OCI-LY7 (cell line): ENCODE data around the gene TASP1. TPM values are rescaled to one million over a fixed set of nuclear protein-coding genes. Genes with fewer than 3 reads are reported as not detected.

Source experiments
- BruUV-seq: library from RNA; stranded (reverse); fragments of 400-500 nt; replicated peaks from 2 replicates; lab custom pipeline; 2021; lab: Mats Ljungman, UMichigan
- CTCF ChIA-PET: fragments of 300-600 bp; sonication (Branson Sonifier 250); formaldehyde crosslinking; loops from one replicate; lab custom pipeline; 2022; ENCODE audit warnings: antibody characterized with exemption; ENCODE audit not compliant: unreplicated experiment; lab: Charles Lee
- POLR2A ChIA-PET: fragments of 300-600 bp; sonication (Branson Sonifier 250); formaldehyde crosslinking; loops from one replicate; lab custom pipeline; 2022; ENCODE audit warnings: antibody characterized with exemption; lab: Charles Lee
- DNase-seq: peaks from one replicate; pipeline ENCODE4 v3.0.0-alpha.2; 2015; ENCODE audit warnings: low spot score
- H2AFZ ChIP-seq: fragments of 200-600 bp; sonication (generic), shearing (Covaris generic); 2 replicates; pipeline ENCODE4 v1.6.1; 2014; ENCODE audit warnings: mild to moderate bottlenecking, antibody characterized with exemption, low read length, moderate library complexity
- H3K27ac ChIP-seq: fragments of 200-600 bp; sonication (generic); 2 replicates; pipeline ENCODE4 v1.5.1; 2014; ENCODE audit warnings: mixed run types, low read depth, mild to moderate bottlenecking, moderate library complexity, low read length, inconsistent platforms; ENCODE audit not compliant: poor library complexity, severe bottlenecking
- H3K36me3 ChIP-seq: fragments of 200-600 bp; sonication (generic); 2 replicates; pipeline ENCODE4 v1.6.1; 2014; ENCODE audit warnings: mild to moderate bottlenecking, antibody characterized with exemption, low read length, moderate library complexity, mixed read lengths; ENCODE audit not compliant: insufficient read depth
- H3K4me1 ChIP-seq: fragments of 200-600 bp; sonication (generic); 2 replicates; pipeline ENCODE4 v1.5.1; 2014; ENCODE audit warnings: mild to moderate bottlenecking, low read length; ENCODE audit not compliant: insufficient read depth, poor library complexity, severe bottlenecking
- H3K4me2 ChIP-seq: fragments of 200-600 bp; sonication (generic); 2 replicates; pipeline ENCODE4 v1.6.1; 2014; ENCODE audit warnings: mild to moderate bottlenecking, low read length
- H3K4me3 ChIP-seq: fragments of 200-600 bp; sonication (generic); 2 replicates; pipeline ENCODE4 v1.5.1; 2014; ENCODE audit warnings: mild to moderate bottlenecking, low read depth, low read length; ENCODE audit not compliant: poor library complexity, severe bottlenecking
- H3K79me2 ChIP-seq: fragments of 200-600 bp; sonication (generic); 2 replicates; pipeline ENCODE4 v1.6.1; 2016; ENCODE audit warnings: low read depth, mild to moderate bottlenecking, low read length, moderate library complexity, mixed read lengths; ENCODE audit not compliant: insufficient read depth
- H3K9me2 ChIP-seq: fragments of 200-600 bp; sonication (generic); 2 replicates; pipeline ENCODE4 v1.6.1; 2016; ENCODE audit warnings: mild to moderate bottlenecking, low read length, mixed read lengths; ENCODE audit not compliant: insufficient read depth
- H3K9me3 ChIP-seq: fragments of 200-600 bp; sonication (generic); 2 replicates; pipeline ENCODE4 v1.6.1; 2014; ENCODE audit warnings: mild to moderate bottlenecking, mixed run types, low read length, mixed read lengths
- H4K20me1 ChIP-seq: fragments of 200-600 bp; sonication (generic); 2 replicates; pipeline ENCODE4 v1.6.1; 2014; ENCODE audit warnings: mild to moderate bottlenecking, antibody characterized with exemption, low read length, moderate library complexity, mixed read lengths; ENCODE audit not compliant: insufficient read depth
- EZH2phosphoT487 ChIP-seq: fragments of 200-600 bp; sonication (generic); IDR thresholded peaks from 2 replicates; pipeline ENCODE4 v1.6.1; 2018; ENCODE audit warnings: low read depth, borderline replicate concordance, mild to moderate bottlenecking, mixed run types, antibody characterized with exemption, low read length, moderate library complexity, mixed read lengths
- intact Hi-C: fragments of 100-400 bp; cut with micrococcal nuclease; formaldehyde crosslinking; loops from one replicate; pipeline ENCODE4 v1.10.0; 2022; ENCODE audit not compliant: unreplicated experiment
- total RNA-seq, 2 experiments: library from RNA; depleted of rRNA in 1 of 2; stranded (reverse); fragments of >200 nt in 1 of 2; shearing (Covaris generic) in 1 of 2; gene quantifications; 2 replicates each; pipeline ENCODE4 v1.2.3, GENCODE V29; 2014 to 2022
- TF ChIP-seq, protein P1 (sequence below): fragments of 200-600 bp; sonication (generic); conservative IDR thresholded peaks from 2 replicates; pipeline ENCODE4 v1.5.1; 2014; ENCODE audit warnings: mild to moderate bottlenecking, antibody characterized with exemption, low read length, moderate library complexity, mixed read lengths

Gene TASP1
- total RNA-seq, 2 experiments from 2014 or later = 12.9 to 15.5 TPM

DNA sequence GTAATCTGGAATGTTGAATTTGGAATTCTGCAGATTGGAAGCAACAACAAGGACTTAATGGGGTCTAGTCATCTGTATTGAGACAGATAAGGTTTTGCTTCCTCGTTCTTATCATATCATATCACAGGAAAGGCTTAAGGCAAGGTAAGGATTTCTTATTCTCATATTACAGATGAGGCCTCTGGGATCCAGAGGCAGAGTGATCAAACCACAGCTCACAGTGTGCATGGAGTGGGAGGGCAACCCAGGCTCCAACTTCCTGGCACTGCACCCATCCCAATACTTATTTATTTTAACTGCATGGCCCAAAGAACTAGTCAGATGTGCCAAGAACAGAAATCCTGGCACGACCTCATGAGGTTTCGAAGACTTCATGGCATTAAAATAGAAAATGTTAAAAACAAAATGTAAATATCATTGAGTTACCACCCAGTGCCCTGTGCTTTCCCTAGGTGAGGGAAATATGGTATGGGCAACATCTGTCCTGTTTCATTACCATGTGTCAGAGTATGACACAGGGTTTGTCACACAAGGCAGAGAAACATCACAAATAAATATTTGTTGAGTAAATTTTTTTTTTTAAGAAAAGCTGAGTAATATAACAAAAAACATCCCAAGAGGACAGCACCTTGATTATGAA lies 225.8 kb downstream of the TASP1 start:
- TF ChIP-seq, protein P1, sequence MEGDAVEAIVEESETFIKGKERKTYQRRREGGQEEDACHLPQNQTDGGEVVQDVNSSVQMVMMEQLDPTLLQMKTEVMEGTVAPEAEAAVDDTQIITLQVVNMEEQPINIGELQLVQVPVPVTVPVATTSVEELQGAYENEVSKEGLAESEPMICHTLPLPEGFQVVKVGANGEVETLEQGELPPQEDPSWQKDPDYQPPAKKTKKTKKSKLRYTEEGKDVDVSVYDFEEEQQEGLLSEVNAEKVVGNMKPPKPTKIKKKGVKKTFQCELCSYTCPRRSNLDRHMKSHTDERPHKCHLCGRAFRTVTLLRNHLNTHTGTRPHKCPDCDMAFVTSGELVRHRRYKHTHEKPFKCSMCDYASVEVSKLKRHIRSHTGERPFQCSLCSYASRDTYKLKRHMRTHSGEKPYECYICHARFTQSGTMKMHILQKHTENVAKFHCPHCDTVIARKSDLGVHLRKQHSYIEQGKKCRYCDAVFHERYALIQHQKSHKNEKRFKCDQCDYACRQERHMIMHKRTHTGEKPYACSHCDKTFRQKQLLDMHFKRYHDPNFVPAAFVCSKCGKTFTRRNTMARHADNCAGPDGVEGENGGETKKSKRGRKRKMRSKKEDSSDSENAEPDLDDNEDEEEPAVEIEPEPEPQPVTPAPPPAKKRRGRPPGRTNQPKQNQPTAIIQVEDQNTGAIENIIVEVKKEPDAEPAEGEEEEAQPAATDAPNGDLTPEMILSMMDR = no peak
- POLR2A ChIA-PET = no interaction called here
- H4K20me1 ChIP-seq = no peaks in the 10 kb centered on the region
- intact Hi-C loops = no loop called here
- no peaks in the 10 kb centered on the region for H3K9me2 ChIP-seq
- no TSS peak for BruUV-seq
- no peak overlapping the region for H3K4me3 ChIP-seq
- no peak overlapping the region for H2AFZ ChIP-seq
- DNase-seq = no peak
- CTCF ChIA-PET = no interaction called here
- no peaks in the 10 kb centered on the region for H3K79me2 ChIP-seq
- no peaks in the 10 kb centered on the region for H3K9me3 ChIP-seq
- H3K4me2 ChIP-seq = no peak overlapping the region
- H3K4me1 ChIP-seq = no peaks in the 10 kb centered on the region
- no peaks in the 10 kb centered on the region for H3K36me3 ChIP-seq
- H3K27ac ChIP-seq = no peak overlapping the region

GRCh38 chr20:13404293-13404692 lies 234.4 kb downstream of the TASP1 start:
- DNase-seq = no peak
- TF ChIP-seq, protein P1 = no peak
- TF ChIP-seq EZH2phosphoT487 = no peak
- CTCF ChIA-PET = no interaction called here
- no peaks in the 10 kb centered on the region for H4K20me1 ChIP-seq
- H3K9me3 ChIP-seq = no peaks in the 10 kb centered on the region
- no peaks in the 10 kb centered on the region for H3K9me2 ChIP-seq
- H3K27ac ChIP-seq = no peak overlapping the region
- intact Hi-C loops = no loop called here
- no peaks in the 10 kb centered on the region for H3K79me2 ChIP-seq
- no TSS peak for BruUV-seq
- H3K4me2 ChIP-seq = no peak overlapping the region
- H3K4me1 ChIP-seq = no peaks in the 10 kb centered on the region
- POLR2A ChIA-PET = no interaction called here
- H2AFZ ChIP-seq = no peak overlapping the region
- H3K36me3 ChIP-seq = no peaks in the 10 kb centered on the region
- no peak overlapping the region for H3K4me3 ChIP-seq

DNA sequence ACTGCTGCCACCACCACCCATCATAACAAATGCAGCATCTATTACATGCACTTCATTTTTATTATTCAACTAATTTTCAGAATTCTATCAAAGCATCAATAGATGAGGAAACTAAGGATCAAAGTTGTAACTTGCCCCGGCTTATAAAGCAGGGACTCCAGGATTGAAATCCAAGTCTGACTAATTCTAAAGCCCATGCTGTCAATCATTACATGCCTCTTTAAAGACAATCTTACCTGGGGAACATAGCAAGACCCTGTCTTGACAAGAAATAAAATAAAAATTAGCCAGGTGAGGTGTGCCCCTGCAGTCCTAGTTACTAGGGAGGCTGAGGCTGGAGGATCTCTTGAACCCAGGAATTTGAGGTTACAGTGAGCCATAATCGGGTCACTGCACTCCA lies 235.3 kb downstream of the TASP1 start:
- H3K4me2 ChIP-seq = no peak overlapping the region
- CTCF ChIA-PET = no interaction called here

More for the DNA sequence above, 235.3 kb downstream of the TASP1 start:
- Histone ChIP-seq H3K36me3 (no peaks in the 10 kb centered on the region), H3K4me3 (no peak overlapping the region), H3K9me3 (no peaks in the 10 kb centered on the region), H3K9me2 (no peaks in the 10 kb centered on the region), H3K4me1 (no peaks in the 10 kb centered on the region), H4K20me1 (no peaks in the 10 kb centered on the region), H3K79me2 (no peaks in the 10 kb centered on the region), H3K27ac (no peak overlapping the region), H2AFZ (no peak overlapping the region)
- no peak for DNase-seq
- TF ChIP-seq, protein P1 = no peak
- no peak for TF ChIP-seq EZH2phosphoT487
- POLR2A ChIA-PET = no interaction called here
- no TSS peak for BruUV-seq
- intact Hi-C loops = no loop called here
